HG03103 (cell line): ENCODE results near the gene FAM174B.

Experiments used
- ATAC-seq: cut with Tn5 transposase; IDR thresholded peaks from one replicate; pipeline ENCODE4 v1.9.1; 2021; ENCODE audit warnings: low read depth; ENCODE audit not compliant: unreplicated experiment

The FAM174B gene

DNA sequence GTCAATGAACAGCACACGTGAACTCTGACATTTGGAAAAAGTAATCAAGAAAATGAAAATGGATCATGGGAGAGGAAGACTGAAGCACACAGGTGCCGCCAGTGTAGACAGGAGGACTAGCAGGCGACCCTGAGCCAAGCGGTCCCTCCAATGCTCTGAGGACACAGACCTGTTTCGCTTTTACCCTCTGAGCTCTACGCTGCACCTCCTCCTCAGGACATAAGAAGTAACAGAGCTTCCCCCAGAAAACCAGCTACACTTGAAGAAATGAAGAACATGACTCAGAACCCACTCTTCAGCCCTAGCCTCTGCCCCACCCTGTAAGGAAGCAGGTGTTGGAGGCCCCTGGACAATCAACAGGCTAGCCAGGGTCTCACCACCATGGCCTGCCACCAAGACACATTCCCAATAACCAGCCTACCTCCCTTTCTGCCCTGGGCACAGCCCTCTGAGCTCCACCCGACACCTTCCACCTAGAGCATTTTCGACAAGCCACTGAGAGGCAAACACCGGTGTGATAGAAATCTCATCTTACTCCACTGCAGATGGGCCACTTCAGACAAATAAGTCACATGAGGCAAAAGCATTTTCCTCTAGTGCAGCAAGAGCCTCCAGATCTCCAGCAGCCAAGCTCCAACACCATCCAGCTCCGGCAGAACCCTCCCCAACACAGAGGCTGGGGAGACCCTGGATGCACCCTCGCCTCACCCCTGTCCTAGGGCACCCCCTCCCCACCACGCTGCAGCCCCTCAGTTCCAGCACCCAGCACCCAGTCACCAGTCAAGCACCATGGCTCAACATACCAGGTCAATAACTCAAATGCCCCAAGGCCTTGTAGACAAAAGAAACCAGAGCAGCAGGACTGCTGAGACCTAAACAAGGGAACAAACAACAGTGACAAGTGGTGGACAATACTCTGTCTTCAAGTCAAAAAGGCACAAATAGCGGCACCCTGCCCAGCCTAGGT, 11.4 kb downstream of the FAM174B start:
- no peak for ATAC-seq

DNA sequence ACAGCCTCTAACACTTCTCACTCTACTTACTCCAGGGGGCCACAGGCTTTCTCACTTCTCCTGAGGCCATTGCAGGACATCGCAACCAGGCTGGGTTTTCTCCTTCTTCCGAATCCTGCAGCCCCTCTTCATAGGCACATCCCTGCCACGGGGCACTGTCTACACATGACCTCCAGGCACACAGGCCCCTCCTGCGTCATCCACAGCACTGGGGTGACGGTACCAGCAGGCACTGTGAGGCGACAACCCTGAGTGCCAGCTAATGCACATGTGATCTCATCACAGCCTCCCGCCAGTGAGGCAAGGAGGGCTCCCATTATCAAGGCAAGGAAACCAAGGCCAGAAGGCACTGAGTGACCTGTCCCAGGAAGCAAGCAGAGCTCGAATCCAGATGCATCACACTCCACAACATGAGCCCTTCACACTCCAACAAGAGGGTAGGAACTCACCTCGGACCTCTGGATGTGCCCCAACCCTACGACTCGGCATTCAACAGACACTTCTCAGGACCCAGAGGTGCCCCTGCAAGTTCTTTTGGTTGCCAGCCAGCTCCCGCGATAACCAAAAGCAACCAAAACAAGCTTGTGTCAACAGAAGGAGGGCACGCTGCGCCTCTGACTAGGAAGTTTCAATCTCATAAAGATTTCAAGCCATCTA, 16.7 kb downstream of the FAM174B start:
- no peak for ATAC-seq

DNA sequence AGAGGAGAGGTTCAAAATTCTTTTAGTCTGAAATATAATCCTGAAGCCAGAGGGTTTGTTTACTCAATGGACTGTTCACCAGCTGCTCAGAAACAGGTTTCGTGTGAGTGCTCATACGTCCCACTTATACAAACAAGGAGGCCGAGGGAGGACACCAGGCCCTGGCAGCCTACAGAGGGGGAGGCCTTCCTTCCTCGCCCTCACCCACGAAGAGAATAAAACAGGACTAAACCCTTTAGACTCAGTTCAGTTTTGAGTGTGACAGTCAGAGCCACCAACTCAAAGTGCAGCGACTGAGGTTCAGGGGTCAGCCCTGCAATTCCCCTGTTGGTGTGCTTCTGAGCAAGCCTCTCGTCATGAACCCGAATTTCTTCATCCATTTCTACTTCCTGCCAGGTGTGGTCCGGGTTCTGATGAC, 17.3 kb downstream of the FAM174B start:
- ATAC-seq = no peak

DNA sequence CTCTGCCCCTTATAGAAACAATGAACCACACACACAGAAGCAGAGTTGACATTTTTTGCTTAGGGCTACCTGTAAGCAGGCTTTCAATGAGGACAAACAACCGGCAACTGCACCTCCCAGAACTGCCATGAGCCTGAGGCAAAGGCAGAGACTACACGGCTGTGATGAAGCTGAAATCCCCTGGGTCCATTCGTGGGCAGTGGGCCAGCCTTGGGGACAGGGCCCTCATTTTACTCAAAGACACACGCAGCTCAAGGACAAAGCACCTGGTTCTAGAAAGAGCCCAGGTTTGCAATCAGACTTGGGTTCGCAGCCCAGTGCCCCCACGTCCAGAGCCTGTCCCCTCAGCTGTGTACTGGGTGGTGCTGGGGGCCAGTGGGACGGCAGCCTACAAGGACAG, 17.9 kb downstream of the FAM174B start:
- no peak for ATAC-seq

DNA sequence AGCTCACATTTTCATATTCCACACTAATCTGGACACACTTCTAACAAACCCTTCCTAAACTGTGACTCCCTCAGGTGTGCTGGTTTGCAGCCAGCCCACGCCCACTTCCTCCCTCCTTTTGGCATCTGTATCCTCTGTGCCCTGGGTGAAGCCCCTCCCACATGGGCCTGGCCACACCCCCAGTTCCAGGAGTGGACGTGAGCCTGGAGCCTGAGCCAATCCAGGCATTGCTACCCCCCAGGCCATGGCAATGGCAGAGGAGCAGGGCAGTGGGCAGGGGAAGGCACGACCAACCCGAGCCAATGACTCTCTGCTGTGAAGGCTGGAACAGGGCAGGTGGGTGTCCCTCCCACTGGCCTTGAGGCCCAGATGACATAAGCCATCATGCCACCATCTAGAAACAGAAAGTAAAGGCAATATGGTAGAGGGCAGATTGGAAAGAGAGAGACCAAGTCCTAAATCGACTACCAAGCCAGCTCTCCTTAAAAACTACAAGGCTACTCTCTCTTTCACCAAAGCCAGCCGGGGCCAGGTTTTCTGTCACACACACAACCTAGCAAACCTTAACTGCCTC, 18.6 kb downstream of the FAM174B start:
- no peak for ATAC-seq

DNA sequence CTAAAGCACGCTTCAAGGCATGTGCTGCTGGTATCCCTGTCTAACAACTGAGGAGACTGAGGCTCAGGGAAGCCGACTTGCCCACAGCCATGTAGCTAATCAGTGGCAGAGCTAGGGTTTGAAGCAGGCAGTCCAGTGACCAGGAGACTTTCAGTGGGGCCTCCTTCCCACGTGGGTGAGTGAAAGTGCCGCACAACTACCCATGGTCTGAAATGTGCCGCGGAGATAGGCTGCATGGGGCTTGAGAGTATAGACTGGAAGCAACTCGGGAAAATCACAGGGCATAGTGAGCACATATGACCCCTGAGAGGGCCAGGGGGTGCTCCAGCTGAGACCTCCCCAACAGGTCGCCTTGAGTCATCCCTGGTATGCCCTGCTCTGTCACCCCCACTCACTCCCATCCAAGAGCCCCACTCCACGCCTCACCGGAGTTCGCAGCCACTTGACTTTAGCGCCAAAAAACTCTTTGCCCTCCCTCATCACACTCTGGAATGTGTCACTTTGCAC, 19.1 kb downstream of the FAM174B start:
- no peak for ATAC-seq

DNA sequence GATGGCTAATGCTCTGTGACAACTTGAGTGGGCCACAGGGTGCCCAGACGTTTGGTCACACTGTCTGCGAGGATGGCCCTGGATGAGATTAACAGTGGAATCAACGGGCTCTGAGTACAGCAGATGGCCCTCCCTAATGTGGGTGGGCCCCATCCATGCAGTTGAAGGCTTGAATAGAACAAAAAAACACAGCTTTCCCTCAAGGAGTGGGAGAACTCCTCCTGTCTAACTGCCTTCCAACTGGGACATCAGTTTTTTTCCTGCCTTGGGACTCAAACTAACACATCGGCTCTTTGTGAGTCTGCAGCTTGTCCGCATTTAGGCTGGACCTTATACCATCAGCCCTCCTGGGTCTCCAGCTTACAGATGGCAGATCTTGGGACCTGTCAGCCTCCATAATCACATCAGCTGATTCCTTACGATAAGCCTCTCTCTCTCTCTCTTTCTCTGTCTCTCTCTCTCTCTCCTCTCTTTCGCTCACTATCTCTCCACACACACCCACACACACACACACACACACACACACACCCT, 20.8 kb downstream of the FAM174B start:
- ATAC-seq = no peak

DNA sequence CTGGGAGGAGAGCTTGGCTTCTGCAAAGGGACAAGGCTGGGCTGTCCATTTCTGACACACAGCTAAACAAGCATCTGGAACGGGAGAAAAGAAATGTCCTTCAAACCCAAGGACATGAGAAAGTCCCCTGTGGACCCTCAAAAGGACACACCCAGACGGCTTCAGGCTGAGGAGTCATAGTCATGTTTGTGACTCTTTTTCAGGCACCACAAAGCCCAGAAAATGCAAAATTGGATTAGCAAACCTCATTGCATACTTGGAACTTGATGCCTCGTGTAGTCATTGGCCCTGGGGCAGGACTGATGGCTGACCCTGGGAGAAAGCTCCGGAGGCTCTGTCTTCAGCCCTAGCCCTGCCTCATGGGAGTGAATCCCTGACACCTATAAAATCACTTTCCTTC, 21.5 kb downstream of the FAM174B start:
- ATAC-seq = no peak

DNA sequence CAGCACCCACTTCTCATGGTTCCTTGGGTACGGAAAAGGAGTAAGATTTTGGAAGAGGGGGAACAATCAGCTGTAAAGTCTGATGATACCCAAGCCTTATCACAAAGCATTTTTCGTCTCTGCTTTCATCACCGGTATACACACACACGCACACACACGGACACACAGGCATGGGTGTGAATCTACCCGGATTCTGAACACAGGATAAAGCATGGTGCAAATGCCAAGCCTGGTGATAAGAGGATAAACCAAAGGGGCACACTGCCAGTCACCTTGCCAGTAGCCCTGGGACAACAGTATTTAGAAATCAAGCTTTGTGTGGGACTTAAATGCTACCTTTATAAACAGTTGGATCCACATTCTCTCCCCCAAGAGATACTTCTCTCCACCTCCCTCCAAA, 22.2 kb downstream of the FAM174B start:
- ATAC-seq = no peak

DNA sequence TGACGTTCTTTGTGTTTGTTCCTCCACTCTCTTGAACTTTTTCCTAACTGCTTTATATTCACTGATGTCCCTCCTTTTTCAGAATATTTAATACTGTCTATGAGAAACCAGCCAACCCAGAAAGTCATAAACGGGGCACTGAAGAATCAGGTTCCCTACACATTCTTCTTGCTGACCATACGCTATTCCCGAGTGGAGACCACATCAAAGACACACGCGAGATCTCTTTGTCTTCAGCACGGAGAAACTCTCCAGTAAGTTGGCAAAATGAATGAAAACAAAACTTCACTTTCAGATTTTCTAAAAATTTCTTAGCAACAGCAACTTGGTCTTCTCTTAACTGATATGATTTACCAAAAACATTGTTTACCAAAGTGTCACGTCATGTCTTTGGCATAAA, 22.6 kb downstream of the FAM174B start:
- no peak for ATAC-seq

DNA sequence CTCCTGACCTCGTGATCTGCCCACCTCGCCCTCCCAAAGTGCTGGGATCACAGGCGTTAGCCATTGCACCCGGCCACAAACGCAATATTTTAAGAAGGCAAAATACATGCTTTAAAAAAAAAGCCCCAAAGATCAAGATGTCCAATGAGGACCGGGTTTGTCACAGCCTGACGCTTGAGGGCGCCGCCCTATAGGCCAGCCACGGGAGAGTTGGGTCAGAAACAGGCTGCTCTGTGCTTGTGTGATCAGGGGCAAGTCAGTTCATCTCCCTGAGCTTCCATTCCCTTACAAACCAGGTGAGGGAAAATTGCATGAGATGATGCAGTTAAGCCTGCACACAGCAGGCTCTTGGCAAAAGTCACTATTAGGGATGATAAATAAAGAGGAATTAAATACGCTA, 23.9 kb downstream of the FAM174B start:
- no peak for ATAC-seq

DNA sequence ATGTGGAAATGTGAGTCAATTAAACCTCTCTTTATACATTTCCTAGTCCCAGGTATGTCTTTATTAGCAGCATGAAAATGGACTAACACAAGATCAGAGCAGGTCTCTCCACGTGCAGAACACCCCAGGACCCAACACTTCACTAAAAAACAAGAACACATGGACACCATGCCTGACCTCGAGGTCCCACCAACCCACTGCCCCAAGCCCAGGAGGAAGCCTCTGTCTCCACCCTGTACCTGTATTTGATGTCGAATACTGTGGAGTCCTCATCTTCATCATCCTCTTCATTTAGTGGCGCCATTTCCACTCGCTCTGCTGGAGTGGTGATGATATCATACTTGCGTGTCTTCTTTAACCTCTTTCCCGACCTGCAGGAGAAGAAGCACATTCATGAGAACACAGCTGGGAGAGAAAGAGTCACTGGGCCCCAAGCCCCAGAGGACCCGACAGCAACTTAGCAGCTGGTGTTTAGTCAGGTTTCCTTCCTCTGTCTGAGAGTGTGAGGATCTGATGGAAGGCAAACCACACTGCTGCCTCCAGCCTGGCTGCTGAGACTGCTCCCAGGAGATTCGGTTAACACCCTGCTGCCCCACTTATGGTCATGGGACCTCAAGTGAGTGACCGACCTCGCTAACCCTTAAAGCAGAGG, 25.5 kb downstream of the FAM174B start:
- no peak for ATAC-seq

DNA sequence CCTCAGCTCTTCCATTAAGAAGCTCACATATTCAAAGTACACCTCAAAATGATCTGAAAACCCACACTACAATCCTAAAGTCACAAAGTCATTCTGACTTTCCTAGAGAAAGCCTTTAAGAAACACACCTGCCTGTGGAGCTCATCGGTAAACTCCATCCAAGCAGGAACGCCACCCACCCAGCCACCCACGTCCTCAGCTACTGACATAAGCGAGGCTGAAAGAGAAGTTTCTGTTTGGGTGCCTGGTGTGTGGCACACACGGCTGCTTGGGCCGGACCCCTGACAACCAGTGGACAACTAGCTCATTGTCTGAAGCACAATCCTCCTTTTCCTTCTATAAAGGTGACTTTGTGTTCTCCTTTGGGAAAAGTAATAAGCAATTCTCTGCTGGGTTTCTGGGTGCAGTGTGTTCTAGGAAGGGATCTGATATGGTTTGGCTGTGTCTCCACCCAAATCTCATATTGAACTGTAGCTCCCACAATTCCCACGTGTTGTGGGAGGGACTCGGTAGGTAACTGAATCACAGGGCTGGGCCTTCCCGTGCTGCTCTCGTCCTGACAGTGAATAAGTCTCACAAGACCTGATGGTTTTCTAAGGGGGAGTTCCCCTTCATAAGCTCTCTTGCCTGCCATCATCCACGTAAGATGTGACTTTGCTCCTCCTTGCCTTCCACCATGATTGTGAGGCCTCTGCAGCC, 26.1 kb downstream of the FAM174B start:
- no peak for ATAC-seq

DNA sequence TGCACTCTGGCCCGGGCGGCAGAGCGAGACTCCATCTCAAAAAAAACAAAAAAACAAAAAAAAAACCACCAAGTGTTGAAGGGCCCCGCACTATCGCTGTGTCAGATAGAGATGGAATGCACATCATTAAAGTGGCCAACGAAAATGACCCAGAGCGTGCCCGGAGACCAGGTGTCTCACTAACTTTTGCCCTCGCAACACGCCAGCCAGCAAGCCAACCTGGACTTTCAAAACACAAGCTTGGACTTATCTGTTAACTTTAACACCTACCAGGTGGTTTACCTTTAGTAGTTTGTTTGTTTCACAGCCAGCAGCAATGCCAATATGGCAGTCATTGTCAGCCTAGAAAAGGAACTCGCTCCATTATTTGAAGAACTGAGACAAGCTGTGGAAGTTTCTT, 28.6 kb downstream of the FAM174B start:
- ATAC-seq = no peak

DNA sequence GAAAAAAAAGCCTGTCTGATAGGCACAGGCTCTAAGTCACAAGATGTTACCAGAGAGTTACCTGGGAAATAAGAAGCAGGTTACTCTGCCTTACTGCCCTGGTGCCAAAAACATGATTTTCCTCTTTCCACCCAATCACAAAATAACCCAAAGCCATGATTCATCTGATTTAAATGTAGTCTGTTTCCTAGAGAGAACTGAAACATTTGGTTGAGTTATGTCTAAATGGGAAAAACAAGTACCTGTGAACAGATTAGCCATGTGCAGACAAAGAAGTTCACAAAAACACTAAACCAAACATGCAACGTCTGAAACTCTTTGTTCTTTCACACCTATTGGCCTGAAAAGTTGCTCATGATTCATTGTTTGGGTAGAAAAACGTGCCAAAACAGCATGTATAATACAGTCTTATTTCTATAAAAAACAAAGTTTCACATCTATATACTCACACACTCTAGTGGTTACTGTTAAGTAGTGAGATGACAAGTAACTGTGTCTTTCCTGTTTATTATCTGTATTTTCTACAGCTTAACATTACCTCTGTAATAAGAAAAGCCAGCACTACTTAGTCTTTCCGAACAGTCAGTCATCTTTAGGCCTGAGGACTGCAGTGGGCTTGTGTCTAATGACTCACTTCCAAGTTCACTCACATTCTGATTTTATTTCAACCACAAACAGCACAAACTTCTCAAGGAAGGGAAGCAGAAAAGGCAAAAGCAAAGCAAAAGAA, 30.2 kb downstream of the FAM174B start:
- ATAC-seq = peak; percentile 83

DNA sequence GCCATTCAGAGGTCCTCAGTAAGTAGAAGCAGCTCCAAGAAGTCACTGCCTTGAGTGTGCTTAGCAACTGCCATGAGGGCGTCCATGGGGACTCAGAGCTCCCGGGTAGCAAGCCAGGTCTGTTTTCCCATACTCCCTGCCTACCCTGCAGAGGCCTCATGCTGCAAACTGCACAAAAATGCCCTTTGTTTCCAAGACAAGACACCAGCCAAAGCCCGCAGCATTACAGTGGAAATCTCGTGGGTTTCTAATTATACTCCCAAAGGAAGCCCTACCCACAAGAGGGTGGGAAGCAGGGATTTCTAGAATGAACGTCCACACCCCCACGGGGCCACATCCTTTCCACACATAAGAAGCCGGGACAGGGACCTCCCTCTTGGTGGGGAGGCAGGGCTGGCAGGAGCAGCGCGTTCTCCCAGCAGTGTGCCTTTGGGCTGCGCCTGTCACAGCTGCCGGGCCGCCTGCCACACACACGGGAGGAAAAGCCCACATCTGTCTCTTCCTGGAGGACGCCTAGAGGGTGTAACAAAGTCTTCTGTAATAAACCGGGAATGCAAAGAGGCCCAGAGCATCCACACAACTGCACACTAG, 31.1 kb downstream of the FAM174B start:
- no peak for ATAC-seq

DNA sequence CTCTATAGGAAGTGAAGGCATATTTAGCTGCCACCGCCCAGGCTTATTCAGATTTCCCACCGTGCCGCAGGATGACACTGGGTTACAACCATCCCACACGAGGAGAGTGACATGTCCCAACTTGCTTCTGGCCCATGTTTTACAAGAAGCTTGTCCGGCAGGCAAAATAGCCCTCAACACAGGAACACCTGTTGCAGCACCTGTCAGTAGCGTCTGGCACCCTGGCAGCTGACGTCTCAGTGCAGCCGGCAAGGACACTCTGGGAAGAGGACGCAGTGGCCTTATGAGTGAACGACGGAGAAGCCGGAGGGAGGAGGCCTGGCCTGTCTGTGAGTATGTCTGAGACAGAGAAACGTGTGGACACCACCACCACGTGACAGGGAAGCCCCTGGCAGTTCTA, 32.1 kb downstream of the FAM174B start:
- ATAC-seq = no peak

DNA sequence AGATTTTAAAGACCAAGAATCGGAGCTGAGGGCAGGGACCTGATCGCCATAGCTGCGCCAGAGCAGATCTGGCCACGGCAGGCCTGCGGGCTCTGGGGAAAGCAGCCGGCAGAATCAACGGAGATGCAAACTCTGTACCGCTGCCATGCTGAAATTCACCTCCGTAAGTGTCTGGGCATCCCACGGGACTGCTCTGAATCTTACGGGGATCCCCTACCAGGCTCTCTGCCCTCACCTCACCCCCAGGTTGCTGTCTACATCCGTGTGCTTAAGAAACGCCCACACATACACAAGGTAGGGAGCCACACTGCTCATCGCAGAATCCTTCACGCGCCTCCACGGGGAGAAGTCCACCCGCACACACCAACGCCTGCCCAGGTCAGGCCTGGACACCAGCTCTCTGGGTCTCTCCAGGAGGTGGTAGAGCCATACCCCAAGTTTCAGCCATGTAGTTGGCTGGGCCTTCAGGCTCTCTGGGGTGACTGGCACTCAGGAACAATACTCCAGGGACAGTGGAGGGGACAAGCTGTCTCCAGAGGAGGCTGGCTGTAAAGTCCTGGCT, 33.5 kb downstream of the FAM174B start:
- ATAC-seq = no peak

DNA sequence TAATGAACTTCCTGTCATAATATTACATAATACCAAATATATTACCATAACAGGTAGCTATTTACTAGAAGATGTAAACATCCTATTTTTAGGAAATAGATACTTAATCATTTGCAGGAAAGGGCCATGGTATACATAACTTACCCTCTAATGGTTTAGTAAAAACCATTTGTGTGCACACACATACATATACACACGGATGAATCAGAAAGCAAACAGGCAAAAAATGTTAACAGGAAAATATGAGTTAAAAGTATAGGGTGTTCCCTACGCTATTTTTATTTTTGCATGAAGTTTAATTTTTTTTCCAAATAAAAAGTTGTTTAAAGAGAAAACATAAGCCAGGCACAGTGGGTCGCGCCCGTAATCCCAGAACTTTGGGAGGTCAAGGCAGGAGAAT, 34.6 kb downstream of the FAM174B start:
- no peak for ATAC-seq
